Colonic mucosa (tissue), 4 donors: ENCODE results near the gene DNASE2B. TPM values are rescaled to one million over a fixed set of nuclear protein-coding genes. Genes with fewer than 3 reads are reported as not detected.

ENCODE experiments used
- DNase-seq: peaks from one replicate; pipeline ENCODE4 v3.0.0-alpha.2; 2020
- H3K27ac ChIP-seq: fragments of 200-600 bp; one replicate; pipeline ENCODE4 v1.8.0; 2021
- H3K27me3 ChIP-seq: fragments of 200-600 bp; one replicate; pipeline ENCODE4 v1.8.0; 2021
- H3K36me3 ChIP-seq: fragments of 200-600 bp; one replicate; pipeline ENCODE4 v1.8.0; 2021
- H3K4me1 ChIP-seq: fragments of 200-600 bp; one replicate; pipeline ENCODE4 v1.8.0; 2021; ENCODE audit warnings: mild to moderate bottlenecking
- H3K4me3 ChIP-seq: fragments of 200-600 bp; one replicate; pipeline ENCODE4 v1.8.0; 2021
- H3K9ac ChIP-seq, 2 donors: one replicate each; pipeline ENCODE4 v1.7.0; 2013; ENCODE audit warnings: control low read depth in 2 of 2, low read depth in 2 of 2, low read length in 2 of 2
- H3K9me3 ChIP-seq: fragments of 200-600 bp; one replicate; pipeline ENCODE4 v1.8.0; 2021
- CTCF ChIP-seq: fragments of 200-600 bp; IDR thresholded peaks from one replicate; pipeline ENCODE4 v1.8.0; 2022; ENCODE audit warnings: antibody characterized with exemption, mild to moderate bottlenecking
- intact Hi-C: fragments of 100-400 bp; cut with DNase I; formaldehyde crosslinking; loops from one replicate; pipeline ENCODE4 v1.14.1; 2022
- total RNA-seq, 2 donors: library from RNA; stranded (reverse); fragmentation: NEBNext Ultra II Directional in 1 of 2; extraction: Animal tissue kit (Norgen Biotek cat#: 25700) in 1 of 2; gene quantifications; one replicate each; pipeline ENCODE4 v1.2.1, GENCODE V29; 2021
- donor health status: healthy.
- donor health status: DM: no; HTN: no; CAD: no.
- donor health status: DM: no; HTN: no; CAD: no.

DNASE2B gene
- total RNA-seq, 2 donors from 2014 or later = 0.82 to 1.2 TPM

- Histone ChIP-seq H3K36me3 (no peaks in the 10 kb centered on the region), H3K4me3 (no peak overlapping the region), H3K9me3 (no peaks in the 10 kb centered on the region), H3K27me3 (no peaks in the 10 kb centered on the region), H3K4me1 (no peaks in the 10 kb centered on the region), H3K9ac (no peak overlapping the region), H3K27ac (no peak overlapping the region)
- no peak for TF ChIP-seq CTCF
- no peak for DNase-seq
- intact Hi-C loops = no loop called here
These were observed 54.2 kb downstream of the DNASE2B start for GRCh38 chr1:84452436-84452835.

- intact Hi-C loops = no loop called here
- H3K9ac ChIP-seq = no peak overlapping the region
These were observed 63.8 kb downstream of the DNASE2B start for GRCh38 chr1:84462118-84462517.

More at GRCh38 chr1:84462118-84462517, 63.8 kb downstream of the DNASE2B start:
- H3K36me3 ChIP-seq = no peaks in the 10 kb centered on the region
- no peak overlapping the region for H3K27ac ChIP-seq
- no peak for DNase-seq
- H3K27me3 ChIP-seq = no peaks in the 10 kb centered on the region
- no peaks in the 10 kb centered on the region for H3K9me3 ChIP-seq
- no peak overlapping the region for H3K4me3 ChIP-seq
- TF ChIP-seq CTCF = no peak
- H3K4me1 ChIP-seq = no peaks in the 10 kb centered on the region

Other genes with a start within 250 kb of the DNASE2B start
- gene SAMD13, start 96.8 kb upstream of the DNASE2B start, total RNA-seq = 10 to 100 TPM; 22.2 to 31.0 TPM
- gene RPF1, start 80.8 kb downstream of the DNASE2B start, total RNA-seq = 10 to 100 TPM; 26.1 to 31.4 TPM
- gene SPATA1, start 107.9 kb downstream of the DNASE2B start, total RNA-seq = 1 to 10 TPM; 1.3 to 2.7 TPM
- gene GNG5, start 108.1 kb downstream of the DNASE2B start, total RNA-seq = 100 to 1,000 TPM; 148 to 160 TPM
- gene CTBS, start 176.0 kb downstream of the DNASE2B start, total RNA-seq = 10 to 100 TPM; 13.6 to 22.7 TPM